Calu3 (cell line): ENCODE results near the gene NSUN6. TPM values are rescaled to one million over a fixed set of nuclear protein-coding genes. Genes with fewer than 3 reads are reported as not detected.
"Not testable (repeated sequence)": the region's sequence is repeated elsewhere in the genome, so short reads cannot be mapped to it uniquely, and the experiment has no call there.

ENCODE experiments used
- BruUV-seq: library from RNA; stranded (reverse); fragments of 400-500 nt; replicated peaks from 2 replicates; lab custom pipeline; 2021; lab: Mats Ljungman, UMichigan
- CTCF ChIA-PET: fragments of 300-600 bp; sonication (Branson Sonifier 250); formaldehyde crosslinking; loops from one replicate; lab custom pipeline; 2022; ENCODE audit warnings: antibody characterized with exemption; lab: Charles Lee
- DNase-seq: peaks from one replicate; pipeline ENCODE4 v3.0.0; 2022
- H3K27ac Mint-ChIP-seq: one replicate; pipeline ENCODE4 v1.8.0; 2022; ENCODE audit warnings: mixed read lengths; ENCODE audit not compliant: unreplicated experiment
- H3K27me3 Mint-ChIP-seq: one replicate; pipeline ENCODE4 v1.8.0; 2022; ENCODE audit warnings: mixed read lengths; ENCODE audit not compliant: unreplicated experiment
- H3K36me3 Mint-ChIP-seq: one replicate; pipeline ENCODE4 v1.8.0; 2022; ENCODE audit warnings: mild to moderate bottlenecking, moderate library complexity, mixed read lengths; ENCODE audit not compliant: insufficient read depth, unreplicated experiment
- H3K4me1 Mint-ChIP-seq: one replicate; pipeline ENCODE4 v1.8.0; 2022; ENCODE audit warnings: mild to moderate bottlenecking, low read depth, mixed read lengths; ENCODE audit not compliant: unreplicated experiment
- H3K4me3 Mint-ChIP-seq: one replicate; pipeline ENCODE4 v1.8.0; 2022; ENCODE audit warnings: mild to moderate bottlenecking, low read depth, moderate library complexity, mixed read lengths; ENCODE audit not compliant: unreplicated experiment
- H3K9me3 Mint-ChIP-seq: one replicate; pipeline ENCODE4 v1.8.0; 2022; ENCODE audit warnings: low read depth, mixed read lengths; ENCODE audit not compliant: unreplicated experiment
- intact Hi-C: fragments of 100-400 bp; cut with micrococcal nuclease; formaldehyde crosslinking; loops from one replicate; pipeline ENCODE4 v1.10.0; 2022; ENCODE audit not compliant: unreplicated experiment
- total RNA-seq: library from RNA; stranded (reverse); gene quantifications from 2 replicates; pipeline ENCODE4 v1.2.3, GENCODE V29; 2022
- TF ChIP-seq, protein P1 (sequence below): fragments of 200-600 bp; IDR thresholded peaks from one replicate; pipeline ENCODE4 v1.8.0; 2022; ENCODE audit warnings: antibody characterized with exemption; ENCODE audit not compliant: unreplicated experiment

Gene NSUN6
- total RNA-seq, 1 experiment from 2014 or later: 10.5 TPM

DNA sequence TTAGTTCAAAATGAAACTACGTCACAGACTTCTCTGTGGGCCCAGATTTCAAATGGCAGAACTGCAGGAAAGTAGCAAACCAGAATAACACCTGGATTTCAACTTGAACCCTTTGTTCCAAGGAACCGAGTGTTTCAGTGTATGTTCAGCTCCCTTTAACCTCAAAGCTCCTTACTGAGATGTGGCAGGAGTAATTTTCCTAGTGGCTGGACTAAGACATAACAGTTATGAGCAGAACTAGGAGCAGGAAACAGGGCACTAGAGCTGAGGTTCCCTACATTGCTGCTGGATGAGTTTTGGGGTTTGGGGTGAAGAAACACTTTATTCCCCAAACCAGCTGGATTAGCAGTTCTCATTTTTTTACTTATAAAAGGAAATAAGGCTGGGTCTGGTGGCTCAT lies 50.1 kb downstream of the NSUN6 start:
- TF ChIP-seq, protein P1, sequence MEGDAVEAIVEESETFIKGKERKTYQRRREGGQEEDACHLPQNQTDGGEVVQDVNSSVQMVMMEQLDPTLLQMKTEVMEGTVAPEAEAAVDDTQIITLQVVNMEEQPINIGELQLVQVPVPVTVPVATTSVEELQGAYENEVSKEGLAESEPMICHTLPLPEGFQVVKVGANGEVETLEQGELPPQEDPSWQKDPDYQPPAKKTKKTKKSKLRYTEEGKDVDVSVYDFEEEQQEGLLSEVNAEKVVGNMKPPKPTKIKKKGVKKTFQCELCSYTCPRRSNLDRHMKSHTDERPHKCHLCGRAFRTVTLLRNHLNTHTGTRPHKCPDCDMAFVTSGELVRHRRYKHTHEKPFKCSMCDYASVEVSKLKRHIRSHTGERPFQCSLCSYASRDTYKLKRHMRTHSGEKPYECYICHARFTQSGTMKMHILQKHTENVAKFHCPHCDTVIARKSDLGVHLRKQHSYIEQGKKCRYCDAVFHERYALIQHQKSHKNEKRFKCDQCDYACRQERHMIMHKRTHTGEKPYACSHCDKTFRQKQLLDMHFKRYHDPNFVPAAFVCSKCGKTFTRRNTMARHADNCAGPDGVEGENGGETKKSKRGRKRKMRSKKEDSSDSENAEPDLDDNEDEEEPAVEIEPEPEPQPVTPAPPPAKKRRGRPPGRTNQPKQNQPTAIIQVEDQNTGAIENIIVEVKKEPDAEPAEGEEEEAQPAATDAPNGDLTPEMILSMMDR: no peak
- Mint-ChIP-seq H3K4me1 (no peaks in the 10 kb centered on the region), H3K36me3 (no peaks in the 10 kb centered on the region), H3K9me3 (no peaks in the 10 kb centered on the region), H3K27ac (no peak overlapping the region), H3K4me3 (no peak overlapping the region), H3K27me3 (no peaks in the 10 kb centered on the region)
- intact Hi-C loops: no loop called here
- DNase-seq: no peak
- no TSS peak for BruUV-seq
- CTCF ChIA-PET: no interaction called here

DNA sequence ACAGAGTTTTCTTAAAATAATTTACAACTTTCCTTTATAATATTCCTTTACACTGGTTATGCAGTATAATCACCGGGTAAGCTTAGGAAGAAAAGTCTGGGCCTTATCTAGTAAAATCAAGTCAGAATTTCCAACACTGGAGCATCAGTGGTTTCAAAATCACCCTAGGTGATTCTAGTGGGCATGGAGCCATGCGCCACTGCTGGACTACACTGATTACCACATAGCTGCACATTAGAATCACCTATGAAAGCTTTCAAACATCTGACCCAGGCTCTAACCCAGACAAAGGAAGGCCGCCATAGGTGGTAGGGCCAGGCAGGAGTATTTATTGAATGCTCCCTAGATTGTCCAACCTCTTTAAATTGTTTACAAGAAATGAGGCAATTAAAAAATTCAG lies 52.0 kb downstream of the NSUN6 start:
- no TSS peak for BruUV-seq
- Mint-ChIP-seq H3K4me3 (no peak overlapping the region), H3K4me1 (no peaks in the 10 kb centered on the region), H3K36me3 (no peaks in the 10 kb centered on the region), H3K27me3 (no peaks in the 10 kb centered on the region), H3K27ac (no peak overlapping the region), H3K9me3 (no peaks in the 10 kb centered on the region)
- TF ChIP-seq, protein P1: no peak
- intact Hi-C loops: no loop called here
- no peak for DNase-seq
- CTCF ChIA-PET: interaction anchor here (0.6 kb wide), 1 partner anchor 913 kb away, joined by 7 read pairs; no protein-coding TSS in a partner anchor

DNA sequence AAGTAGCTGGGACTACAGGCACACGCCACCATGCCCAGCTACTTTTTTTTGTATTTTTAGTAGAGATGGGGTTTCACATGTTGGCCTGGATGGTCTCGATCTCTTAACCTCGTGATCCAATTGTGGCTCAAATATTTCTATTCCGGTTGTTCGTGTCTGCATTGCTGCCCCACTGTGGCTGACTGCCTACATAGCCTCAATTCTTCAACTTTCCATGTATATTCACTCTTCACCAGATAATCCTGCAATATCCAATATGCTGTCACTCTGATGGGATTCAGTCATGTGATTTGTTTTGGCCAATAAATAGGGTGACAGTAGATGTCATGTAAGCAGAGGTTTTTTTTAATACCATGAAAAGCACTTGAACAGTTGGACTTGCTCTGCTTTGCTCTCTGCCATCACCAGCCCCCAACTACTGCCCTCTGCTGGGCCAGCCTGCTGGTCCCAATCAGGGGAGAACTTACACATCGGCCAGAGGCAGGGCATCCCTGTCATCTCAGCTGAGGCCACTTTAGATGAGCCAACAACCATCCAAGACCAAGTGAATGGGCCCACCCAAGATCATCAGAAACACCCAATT lies 56.7 kb downstream of the NSUN6 start:
- Mint-ChIP-seq H3K9me3 (peaks cover 5% of the 10 kb centered on the region), H3K4me1 (no peaks in the 10 kb centered on the region), H3K27ac (no peak overlapping the region), H3K36me3 (no peaks in the 10 kb centered on the region), H3K4me3 (no peak overlapping the region), H3K27me3 (no peaks in the 10 kb centered on the region)
- TF ChIP-seq, protein P1: no peak
- CTCF ChIA-PET: no interaction called here
- BruUV-seq: no TSS peak
- intact Hi-C loops: no loop called here
- DNase-seq: peak; percentile 14

DNA sequence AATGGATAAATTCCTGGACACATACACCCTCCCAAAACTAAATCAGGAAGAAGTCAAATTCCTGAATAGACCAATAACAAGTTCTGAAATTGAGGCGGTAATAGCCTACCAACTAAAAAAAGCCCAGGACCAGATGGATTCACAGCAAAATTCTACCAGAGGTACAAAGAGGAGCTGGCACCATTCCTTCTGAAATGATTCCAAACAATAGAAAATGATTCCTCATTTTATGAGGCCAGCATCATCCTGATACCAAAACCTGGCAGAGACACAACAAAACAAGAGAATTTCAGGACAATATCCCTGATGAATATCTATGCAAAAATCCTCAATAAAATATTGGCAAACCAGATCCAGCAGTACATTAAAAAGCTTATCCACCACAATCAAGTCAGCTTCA lies 60.2 kb downstream of the NSUN6 start:
- BruUV-seq, H3K4me3 Mint-ChIP-seq, H3K4me1 Mint-ChIP-seq, CTCF ChIA-PET, H3K27ac Mint-ChIP-seq, intact Hi-C loops, H3K36me3 Mint-ChIP-seq, H3K27me3 Mint-ChIP-seq, DNase-seq, H3K9me3 Mint-ChIP-seq: not testable (repeated sequence)

DNA sequence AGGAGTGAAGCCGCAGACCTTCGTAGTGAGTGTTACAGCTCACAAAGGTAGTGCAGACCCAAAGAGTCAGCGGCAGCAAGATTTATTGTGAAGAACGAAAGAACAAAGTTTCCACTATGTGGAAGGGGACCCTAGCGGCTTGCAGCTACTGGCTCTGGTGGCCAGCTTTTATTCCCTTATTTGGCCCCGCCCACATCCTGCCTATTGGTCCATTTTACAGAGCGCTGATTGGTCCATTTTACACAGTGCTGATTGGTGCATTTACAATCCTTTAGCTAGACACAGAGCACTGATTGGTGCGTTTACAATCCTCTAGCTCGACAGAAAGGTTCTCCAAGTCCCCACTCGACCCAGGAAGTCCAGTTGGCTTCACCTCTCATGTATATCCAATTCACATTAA lies 64.8 kb downstream of the NSUN6 start:
- BruUV-seq, intact Hi-C loops, H3K4me1 Mint-ChIP-seq, H3K27me3 Mint-ChIP-seq, H3K36me3 Mint-ChIP-seq, DNase-seq, H3K4me3 Mint-ChIP-seq, CTCF ChIA-PET, H3K27ac Mint-ChIP-seq, H3K9me3 Mint-ChIP-seq: not testable (repeated sequence)
